Stomach (tissue), 9 donors: ENCODE measurements around the gene PRKCQ. TPM values are rescaled to one million over a fixed set of nuclear protein-coding genes. Genes with fewer than 3 reads are reported as not detected.

Experiments used
- DNase-seq, 2 donors: peaks; one replicate each; pipeline versions ENCODE4 v3.0.0 to v3.0.0-alpha.2; 2013 to 2019
- H3K27ac ChIP-seq, 5 donors: fragments of 200-600 bp in 4 of 5; sonication (generic) in 4 of 5; one replicate each; pipeline ENCODE4 v1.5.1; 2013 to 2019; ENCODE audit warnings: mild to moderate bottlenecking in 1 of 5, moderate library complexity in 1 of 5
- H3K27me3 ChIP-seq, 3 donors: fragments of 200-600 bp; sonication (generic); one replicate each; pipeline ENCODE4 v1.5.1; 2017 to 2019; ENCODE audit warnings: mixed run types in 1 of 3
- H3K36me3 ChIP-seq, 4 donors: fragments of 200-600 bp; sonication (generic); 1 replicate in 3 of 4; 2 replicates in 1 of 4; pipeline ENCODE4 v1.5.1; 2016 to 2019
- H3K4me1 ChIP-seq, 4 donors: fragments of 200-600 bp; sonication (generic); one replicate each; pipeline ENCODE4 v1.5.1; 2016 to 2019
- H3K4me3 ChIP-seq, 4 donors: fragments of 200-600 bp; sonication (generic) in 3 of 4; one replicate each; pipeline ENCODE4 v1.5.1; 2016 to 2019; ENCODE audit warnings: mild to moderate bottlenecking in 1 of 4
- H3K9me3 ChIP-seq, 4 donors: fragments of 200-600 bp; sonication (generic); one replicate each; pipeline ENCODE4 v1.5.1; 2016 to 2019
- CTCF ChIP-seq, 7 experiments: fragments of 450-650 bp in 4 of 7; fragments of 200-600 bp in 3 of 7; sonication (generic) in 3 of 7; IDR thresholded peaks; one replicate each; pipeline ENCODE4 v1.5.1; 2016 to 2019; ENCODE audit warnings: antibody characterized with exemption in 7 of 7, control low read depth in 2 of 7, mild to moderate bottlenecking in 1 of 7
- EP300 ChIP-seq: sonication (generic); formaldehyde crosslinking; IDR thresholded peaks from one replicate; pipeline ENCODE4 v1.6.1; 2017; ENCODE audit warnings: antibody characterized with exemption
- POLR2A ChIP-seq, 4 donors: fragments of 450-650 bp; IDR thresholded peaks; one replicate each; pipeline ENCODE4 v1.6.1; 2016; ENCODE audit warnings: antibody characterized with exemption in 4 of 4, control low read depth in 2 of 4, mild to moderate bottlenecking in 1 of 4, moderate library complexity in 1 of 4
- POLR2AphosphoS5 ChIP-seq, 3 donors: sonication (generic); formaldehyde crosslinking; IDR thresholded peaks; one replicate each; pipeline ENCODE4 v1.6.1; 2016; ENCODE audit warnings: antibody characterized with exemption in 3 of 3
- WGBS, 5 donors: extraction: QIAGEN DNeasy Blood & Tissue Kit in 3 of 5; methylation state at CpG; one replicate each; pipeline versions ENCODE4 v1.1.5 to v1.1.7; 2013 to 2018; 5-methylcytosine and 5-hydroxymethylcytosine counted together
- intact Hi-C: fragments of 100-400 bp; cut with DNase I; formaldehyde crosslinking; loops from one replicate; pipeline ENCODE4 v1.15.1; 2023; ENCODE audit warnings: low total_unique reads
- polyA plus RNA-seq, 3 donors: library from polyadenylated mRNA; stranded (reverse); fragments of 200-250 nt; gene quantifications; one replicate each; pipeline ENCODE4 v1.2.3, GENCODE V29; 2013
- total RNA-seq, 5 donors: library from RNA; depleted of rRNA; stranded (reverse); fragments of >200 nt; gene quantifications; one replicate each; pipeline versions ENCODE4 v1.1.0 to v1.2.3, GENCODE V29; 2014 to 2016
- donor health status: healthy with polysubstance abuse.
- donor health status: Bipolar disorder and iron deficiency.
- donor health status: healthy.

The PRKCQ gene
- total and polyA plus RNA-seq, 8 donors: 0.25 to 5.1 (median 0.63) TPM; not detected in 1

DNA sequence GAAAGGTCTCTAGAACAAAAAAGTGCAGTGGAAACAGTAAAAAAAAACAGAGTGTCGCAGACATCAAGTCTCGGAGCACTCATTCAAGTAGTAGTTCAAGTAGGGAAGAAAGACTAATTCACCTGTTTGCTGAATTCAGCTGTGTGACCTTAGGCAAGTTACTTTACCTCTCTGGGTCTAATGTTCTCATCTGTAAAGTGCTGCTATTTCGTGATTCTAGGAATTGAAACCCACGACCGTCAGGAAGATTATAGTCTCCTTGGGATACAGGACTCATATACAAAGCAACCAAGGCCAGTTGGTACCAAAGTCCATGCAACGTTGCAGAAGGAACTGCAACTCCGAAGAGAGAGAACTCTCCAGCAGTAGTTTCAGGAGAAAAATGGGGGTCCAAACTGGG is 26.1 kb downstream of the PRKCQ start:
- Histone ChIP-seq H3K9me3 (no peaks in the 10 kb centered on the region), H3K36me3 (no peaks in the 10 kb centered on the region), H3K4me3 (no peak overlapping the region), H3K4me1 (no peaks in the 10 kb centered on the region), H3K27ac (no peak overlapping the region), H3K27me3 (no peaks in the 10 kb centered on the region)
- no peak for DNase-seq
- WGBS, 5 donors: 67 to 86% (median 85%) methylated on average over 7 of the region's 7 CpGs
- intact Hi-C loops: no loop called here
- no peak for TF ChIP-seq POLR2AphosphoS5 (IDR thresholded peaks at IDR 0.05)
- no peak for TF ChIP-seq CTCF (IDR thresholded peaks at IDR 0.05)
- no peak for TF ChIP-seq EP300
- TF ChIP-seq POLR2A (IDR thresholded peaks at IDR 0.05): no peak

DNA sequence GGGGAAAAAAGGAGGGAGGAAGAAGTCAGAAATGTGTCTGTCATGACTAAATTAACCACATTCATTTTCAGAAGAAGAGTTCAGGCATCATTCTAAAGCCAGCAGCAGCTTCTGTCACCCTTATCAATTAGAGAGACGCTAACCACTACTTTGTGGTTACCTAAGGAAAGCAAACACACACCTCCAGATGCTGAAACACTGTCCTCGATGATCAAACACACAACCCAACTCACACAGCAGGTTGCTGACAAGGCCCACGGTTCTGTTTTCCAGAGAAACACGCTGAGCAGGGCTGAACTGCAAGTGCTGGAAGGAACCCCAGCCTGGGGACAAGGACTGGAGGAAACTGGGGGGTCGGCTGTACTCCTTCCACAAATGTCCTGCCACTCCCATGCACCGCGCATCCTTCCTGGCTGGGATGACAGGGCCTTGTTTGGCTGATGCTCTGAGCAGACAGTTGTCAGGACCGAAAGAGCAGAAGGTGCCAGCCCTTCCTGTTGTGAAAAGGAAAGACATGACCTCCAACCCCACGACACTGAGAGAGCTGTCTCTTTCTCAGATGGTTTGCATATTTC is 36.6 kb downstream of the PRKCQ start:
- Histone ChIP-seq H3K9me3 (no peaks in the 10 kb centered on the region), H3K4me1 (peaks cover 0 to 11% (median 2%) of the 10 kb centered on the region in 4 donors), H3K27me3 (no peaks in the 10 kb centered on the region), H3K36me3 (no peaks in the 10 kb centered on the region), H3K4me3 (peak overlapping the region; percentile 6 to 24 (median 11)), H3K27ac (peak overlapping the region in 4 of 5 donors; percentile 34 to 56 (median 44))
- no peak for TF ChIP-seq POLR2A (IDR thresholded peaks at IDR 0.05)
- TF ChIP-seq EP300: no peak
- TF ChIP-seq POLR2AphosphoS5 (IDR thresholded peaks at IDR 0.05): no peak
- TF ChIP-seq CTCF (IDR thresholded peaks at IDR 0.05): no peak
- intact Hi-C loops: no loop called here
- 41 to 52% (median 48%) methylated on average over 8 to 9 of the region's 9 CpGs for WGBS, 5 donors
- DNase-seq: peak in 1 of 2 donors; percentile 28

- Histone ChIP-seq H3K27ac (peak overlapping the region in 4 of 5 donors; percentile 34 to 56 (median 44)), H3K27me3 (no peaks in the 10 kb centered on the region), H3K9me3 (no peaks in the 10 kb centered on the region), H3K36me3 (no peaks in the 10 kb centered on the region), H3K4me1 (peaks cover 0 to 11% (median 2%) of the 10 kb centered on the region in 4 donors), H3K4me3 (peak overlapping the region; percentile 6 to 24 (median 11))
- DNase-seq: peak in 1 of 2 donors; percentile 67
- 18 to 43% (median 19%) methylated on average over 9 of the region's 9 CpGs for WGBS, 5 donors
- intact Hi-C loops: no loop called here
- TF ChIP-seq CTCF (IDR thresholded peaks at IDR 0.05) (no peak), POLR2A (IDR thresholded peaks at IDR 0.05) (no peak), POLR2AphosphoS5 (IDR thresholded peaks at IDR 0.05) (no peak), EP300 (no peak)
Measured at GRCh38 chr10:6542999-6543430, 37.1 kb downstream of the PRKCQ start.

DNA sequence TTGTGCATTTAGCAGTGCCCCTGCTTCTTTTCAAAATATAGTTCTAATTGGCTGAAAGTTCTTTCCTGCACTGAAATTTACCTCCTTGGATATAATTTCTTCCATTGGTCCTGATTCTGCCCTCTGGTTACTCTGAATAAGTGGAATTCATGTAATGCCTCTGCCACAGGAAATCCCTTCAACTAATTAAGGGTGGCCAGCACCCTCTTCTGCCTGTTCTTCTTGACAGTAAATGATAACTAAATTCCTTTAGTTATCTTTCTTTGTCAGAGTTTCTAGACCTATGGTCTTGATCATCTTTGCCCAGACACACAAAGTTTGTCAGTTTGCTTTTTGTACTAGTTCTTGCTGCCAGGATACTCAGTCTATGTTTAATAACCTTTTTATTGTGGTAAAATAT is 40.2 kb downstream of the PRKCQ start:
- Histone ChIP-seq H3K27ac (no peak overlapping the region), H3K27me3 (no peaks in the 10 kb centered on the region), H3K36me3 (no peaks in the 10 kb centered on the region), H3K9me3 (no peaks in the 10 kb centered on the region), H3K4me1 (peaks cover 0 to 11% (median 2%) of the 10 kb centered on the region in 4 donors), H3K4me3 (no peak overlapping the region)
- intact Hi-C loops: no loop called here
- DNase-seq: no peak
- no peak for TF ChIP-seq POLR2AphosphoS5 (IDR thresholded peaks at IDR 0.05)
- TF ChIP-seq EP300: no peak
- no peak for TF ChIP-seq CTCF (IDR thresholded peaks at IDR 0.05)
- TF ChIP-seq POLR2A (IDR thresholded peaks at IDR 0.05): no peak
